SK-N-SH treated with all-trans-retinoic acid at 6 μM for 48 hours (cell line): ENCODE measurements around the gene CYB5A.

Source experiments
- ATAC-seq: fragments of 200-7000 bp; cut with Tn5 transposase; 3 replicates; pipeline ENCODE4 v1.9.1; 2020; ENCODE audit warnings: mild to moderate bottlenecking, moderate library complexity
- ARNTL ChIP-seq: fragments of 450-650 bp; formaldehyde crosslinking; IDR thresholded peaks from 2 replicates; pipeline ENCODE4 v1.5.0; 2020; ENCODE audit warnings: low read depth, mild to moderate bottlenecking, moderate library complexity, borderline replicate concordance
- BACH2 ChIP-seq: fragments of 250-450 bp; sonication (Bioruptor Pico); IDR thresholded peaks from 2 replicates; pipeline ENCODE4 v1.9.0; 2021; ENCODE audit warnings: mild to moderate bottlenecking, borderline replicate concordance
- CREB5 ChIP-seq: fragments of 250-450 bp; sonication (Bioruptor Pico); IDR thresholded peaks from 2 replicates; pipeline ENCODE4 v1.5.1; 2020; ENCODE audit warnings: low read depth, mild to moderate bottlenecking, moderate library complexity
- CSDC2 ChIP-seq: fragments of 250-450 bp; sonication (Bioruptor Pico); IDR thresholded peaks from 2 replicates; pipeline ENCODE4 v1.5.0; 2020; ENCODE audit warnings: mild to moderate bottlenecking, moderate library complexity
- CSRNP3 ChIP-seq: fragments of 250-450 bp; sonication (Bioruptor Pico); IDR thresholded peaks from 2 replicates; pipeline ENCODE4 v1.5.1; 2021; ENCODE audit warnings: mild to moderate bottlenecking, moderate library complexity
- ESRRG ChIP-seq: fragments of 250-450 bp; sonication (Bioruptor Pico); IDR thresholded peaks from 2 replicates; pipeline ENCODE4 v1.6.1; 2021; ENCODE audit warnings: mild to moderate bottlenecking
- GLIS3 ChIP-seq: fragments of 250-450 bp; sonication (Bioruptor Pico); IDR thresholded peaks from 2 replicates; pipeline ENCODE4 v1.5.0; 2020; ENCODE audit warnings: mild to moderate bottlenecking, moderate library complexity
- PATZ1 ChIP-seq: fragments of 250-450 bp; sonication (Bioruptor Pico); IDR thresholded peaks from 2 replicates; pipeline ENCODE4 v1.8.0; 2020; ENCODE audit warnings: mild to moderate bottlenecking, moderate library complexity, borderline replicate concordance
- POU6F1 ChIP-seq: fragments of 250-450 bp; sonication (Bioruptor Pico); IDR thresholded peaks from 2 replicates; pipeline ENCODE4 v1.8.0; 2021; ENCODE audit warnings: low read depth, mild to moderate bottlenecking, moderate library complexity, borderline replicate concordance
- RARB ChIP-seq: fragments of 250-450 bp; sonication (Bioruptor Pico); IDR thresholded peaks from 2 replicates; pipeline ENCODE4 v1.8.0; 2021; ENCODE audit warnings: mild to moderate bottlenecking, moderate library complexity
- SNAI2 ChIP-seq: fragments of 250-450 bp; sonication (Bioruptor Pico); IDR thresholded peaks from 2 replicates; pipeline ENCODE4 v1.5.0; 2020; ENCODE audit warnings: mild to moderate bottlenecking, moderate library complexity
- TCF4 ChIP-seq: fragments of 250-450 bp; sonication (Bioruptor Pico); IDR thresholded peaks from 2 replicates; pipeline ENCODE4 v1.8.0; 2021; ENCODE audit warnings: mild to moderate bottlenecking, moderate library complexity, borderline replicate concordance
- TOX ChIP-seq: fragments of 250-450 bp; sonication (Bioruptor Pico); IDR thresholded peaks from 2 replicates; pipeline ENCODE4 v1.8.0; 2021; ENCODE audit warnings: mild to moderate bottlenecking, moderate library complexity, borderline replicate concordance
- TSHZ2 ChIP-seq: fragments of 250-450 bp; sonication (Bioruptor Pico); IDR thresholded peaks from 2 replicates; pipeline ENCODE4 v1.5.0; 2020; ENCODE audit warnings: mild to moderate bottlenecking, moderate library complexity
- ZC3H10 ChIP-seq: fragments of 250-450 bp; sonication (Bioruptor Pico); IDR thresholded peaks from 2 replicates; pipeline ENCODE4 v1.5.1; 2021; ENCODE audit warnings: mild to moderate bottlenecking, moderate library complexity
- ZFP3 ChIP-seq: fragments of 250-450 bp; sonication (Bioruptor Pico); IDR thresholded peaks from 2 replicates; pipeline ENCODE4 v1.5.0; 2020; ENCODE audit warnings: mild to moderate bottlenecking, moderate library complexity
- ZFP30 ChIP-seq: fragments of 450-650 bp; formaldehyde crosslinking; IDR thresholded peaks from 2 replicates; pipeline ENCODE4 v1.5.0; 2022; ENCODE audit warnings: mild to moderate bottlenecking, moderate library complexity
- ZNF565 ChIP-seq: fragments of 450-650 bp; formaldehyde crosslinking; conservative IDR thresholded peaks from 2 replicates; pipeline ENCODE4 v1.5.0; 2020; ENCODE audit warnings: low read depth, mild to moderate bottlenecking, moderate library complexity
- ZNF70 ChIP-seq: fragments of 450-650 bp; formaldehyde crosslinking; IDR thresholded peaks from 2 replicates; pipeline ENCODE4 v1.5.0; 2020; ENCODE audit warnings: mild to moderate bottlenecking, moderate library complexity
- ZNF8 ChIP-seq: fragments of 450-650 bp; formaldehyde crosslinking; IDR thresholded peaks from 2 replicates; pipeline ENCODE4 v1.5.0; 2020; ENCODE audit warnings: mild to moderate bottlenecking, moderate library complexity

Gene CYB5A

GRCh38 chr18:74225193-74225840 lies 66.4 kb downstream of the CYB5A start:
- no peak for ATAC-seq
- TF ChIP-seq TOX (CRISPR knock-in tag), result no peak
- peak; percentile 44; the same call in 1 of the 2 replicates for TF ChIP-seq TCF4 (CRISPR knock-in tag)
- TF ChIP-seq, all 23 proteins: peak for 1

- no peak for ATAC-seq
- TF ChIP-seq ZFP3 (CRISPR knock-in tag) (no peak), CREB5 (CRISPR knock-in tag) (no peak), ESRRG (CRISPR knock-in tag) (no peak), ARNTL (CRISPR knock-in tag) (no peak), TSHZ2 (CRISPR knock-in tag) (no peak), PATZ1 (CRISPR knock-in tag) (no peak), CSDC2 (CRISPR knock-in tag) (no peak), CSRNP3 (no peak), SNAI2 (CRISPR knock-in tag) (no peak), ZNF70 (no peak), ZC3H10 (no peak), ZNF565 (CRISPR knock-in tag) (no peak), GLIS3 (CRISPR knock-in tag) (no peak), POU6F1 (CRISPR knock-in tag) (no peak)
These were observed 68.9 kb downstream of the CYB5A start for GRCh38 chr18:74222710-74223494.

GRCh38 chr18:74221081-74221480 lies 70.7 kb downstream of the CYB5A start:
- no peak for ATAC-seq
- TF ChIP-seq ZNF565 (CRISPR knock-in tag), result no peak
- TF ChIP-seq BACH2 (CRISPR knock-in tag), result no peak
- TF ChIP-seq SNAI2 (CRISPR knock-in tag), result no peak
- no peak for TF ChIP-seq PATZ1 (CRISPR knock-in tag)
- no peak for TF ChIP-seq ZC3H10
- no peak for TF ChIP-seq RARB (CRISPR knock-in tag)
- no peak for TF ChIP-seq ZFP3 (CRISPR knock-in tag)
- no peak for TF ChIP-seq TCF4 (CRISPR knock-in tag)
- no peak for TF ChIP-seq ESRRG (CRISPR knock-in tag)
- no peak for TF ChIP-seq POU6F1 (CRISPR knock-in tag)
- TF ChIP-seq CREB5 (CRISPR knock-in tag), result no peak
- TF ChIP-seq ZNF70, result no peak
- TF ChIP-seq ZFP30 (CRISPR knock-in tag), result no peak
- TF ChIP-seq ZNF8 (CRISPR knock-in tag), result no peak
